NCI-H1436 (cell line): ENCODE data around the gene HMCN2.
"Not testable (repeated sequence)": the region's sequence is repeated elsewhere in the genome, so short reads cannot be mapped to it uniquely, and the experiment has no call there.

ENCODE experiments used
- DNase-seq: peaks from one replicate; lab custom pipeline; 2025; lab: John Stamatoyannopoulos, UW

The HMCN2 gene

GRCh38 chr9:130330202-130330862, 64.8 kb downstream of the HMCN2 start:
- no peak for DNase-seq

- DNase-seq: no peak
Observed at GRCh38 chr9:130331061-130331460, 65.5 kb downstream of the HMCN2 start.

- no peak for DNase-seq
Observed at GRCh38 chr9:130331573-130331972, 66.0 kb downstream of the HMCN2 start.

- no peak for DNase-seq
Observed at GRCh38 chr9:130332384-130332926, 66.9 kb downstream of the HMCN2 start.

- no peak for DNase-seq
Observed at GRCh38 chr9:130333041-130333711, 67.6 kb downstream of the HMCN2 start.

- no peak for DNase-seq
Observed at GRCh38 chr9:130333712-130334062, 68.1 kb downstream of the HMCN2 start.

- no peak for DNase-seq
Observed at GRCh38 chr9:130334915-130335314, 69.4 kb downstream of the HMCN2 start.

GRCh38 chr9:130336027-130336610, 70.6 kb downstream of the HMCN2 start:
- DNase-seq: no peak

- no peak for DNase-seq
Observed at GRCh38 chr9:130336885-130337284, 71.3 kb downstream of the HMCN2 start.

- DNase-seq: no peak
Observed at GRCh38 chr9:130337318-130337717, 71.8 kb downstream of the HMCN2 start.

- no peak for DNase-seq
Observed at GRCh38 chr9:130337784-130338380, 72.3 kb downstream of the HMCN2 start.

GRCh38 chr9:130338891-130339290, 73.3 kb downstream of the HMCN2 start:
- not testable (repeated sequence) for DNase-seq

GRCh38 chr9:130339306-130339705, 73.7 kb downstream of the HMCN2 start:
- no peak for DNase-seq

- no peak for DNase-seq
Observed at GRCh38 chr9:130340011-130340410, 74.5 kb downstream of the HMCN2 start.

- not testable (repeated sequence) for DNase-seq
Observed at GRCh38 chr9:130340557-130340956, 75.0 kb downstream of the HMCN2 start.

GRCh38 chr9:130341128-130341527, 75.6 kb downstream of the HMCN2 start:
- DNase-seq: no peak

GRCh38 chr9:130341839-130342713, 76.5 kb downstream of the HMCN2 start:
- no peak for DNase-seq

GRCh38 chr9:130342714-130343085, 77.1 kb downstream of the HMCN2 start:
- DNase-seq: no peak

GRCh38 chr9:130343445-130343918, 77.9 kb downstream of the HMCN2 start:
- DNase-seq: no peak

GRCh38 chr9:130344366-130344765, 78.8 kb downstream of the HMCN2 start:
- no peak for DNase-seq

- DNase-seq: no peak
Observed at GRCh38 chr9:130345009-130345896, 79.7 kb downstream of the HMCN2 start.
